HEK293 (cell line): ENCODE results near the gene CYP24A1.

Source experiments
- CTCF ChIA-PET: fragments of 350-600 bp; formaldehyde crosslinking; extraction: SDS; loops from one replicate; lab custom pipeline; 2021; ENCODE audit warnings: antibody characterized with exemption; lab: Yijun Ruan, JAX
- POLR2A ChIA-PET: fragments of 300-600 bp; formaldehyde crosslinking; extraction: SDS; loops from one replicate; lab custom pipeline; 2020; ENCODE audit warnings: antibody characterized with exemption, inconsistent platforms; lab: Yijun Ruan, JAX
- H3K27ac ChIP-seq: fragments of 200-500 bp; sonication (Bioruptor generic); 2 replicates; pipeline ENCODE4 v1.5.1; 2014; ENCODE audit warnings: low read depth, low read length, control low read depth, inconsistent platforms; ENCODE audit errors: extremely low read depth
- H3K36me3 ChIP-seq, 2 experiments: fragments of 200-500 bp in 1 of 2; sonication (Bioruptor generic) in 1 of 2; 1 replicate in 1 of 2; 2 replicates in 1 of 2; pipeline ENCODE4 v1.5.1; 2014 to 2017; ENCODE audit warnings: inconsistent platforms in 2 of 2, low read length in 2 of 2; ENCODE audit not compliant: control insufficient read depth in 2 of 2, insufficient read depth in 1 of 2
- H3K4me1 ChIP-seq: fragments of 200-500 bp; sonication (Bioruptor generic); 2 replicates; pipeline ENCODE4 v1.5.1; 2014; ENCODE audit warnings: mild to moderate bottlenecking, low read length, inconsistent platforms; ENCODE audit not compliant: control insufficient read depth, insufficient read depth
- H3K4me3 ChIP-seq: 2 replicates; pipeline ENCODE4 v1.5.1; 2011; ENCODE audit warnings: low read depth, mild to moderate bottlenecking, control low read depth, low read length, moderate library complexity
- H3K9me3 ChIP-seq: fragments of 200-500 bp; sonication (Bioruptor generic); 2 replicates; pipeline ENCODE4 v1.5.1; 2014; ENCODE audit warnings: low read depth, low read length, inconsistent platforms; ENCODE audit not compliant: control insufficient read depth, insufficient read depth
- EGR2 ChIP-seq: fragments of 450-650 bp; formaldehyde crosslinking; IDR thresholded peaks from 2 replicates; pipeline ENCODE4 v1.5.1; 2016; ENCODE audit warnings: low read depth, missing biosample characterization, missing genetic modification characterization
- KLF1 ChIP-seq: fragments of 450-650 bp; formaldehyde crosslinking; IDR thresholded peaks from 2 replicates; pipeline ENCODE4 v1.5.1; 2016; ENCODE audit warnings: missing biosample characterization, missing genetic modification characterization
- KLF10 ChIP-seq: fragments of 450-650 bp; IDR thresholded peaks from 2 replicates; pipeline ENCODE4 v1.5.1; 2018; ENCODE audit warnings: missing biosample characterization, mild to moderate bottlenecking, missing genetic modification characterization
- KLF7 ChIP-seq: fragments of 450-650 bp; formaldehyde crosslinking; IDR thresholded peaks from 2 replicates; pipeline ENCODE4 v1.5.1; 2016; ENCODE audit warnings: missing biosample characterization, missing genetic modification characterization, borderline replicate concordance
- PRDM1 ChIP-seq: fragments of 450-650 bp; formaldehyde crosslinking; IDR thresholded peaks from 2 replicates; pipeline ENCODE4; 2016; ENCODE audit warnings: missing biosample characterization, missing genetic modification characterization
- ZBTB20 ChIP-seq: fragments of 450-650 bp; formaldehyde crosslinking; IDR thresholded peaks from 2 replicates; pipeline ENCODE4 v1.5.1; 2016; ENCODE audit warnings: missing biosample characterization, missing genetic modification characterization
- ZBTB8A ChIP-seq: fragments of 450-650 bp; formaldehyde crosslinking; IDR thresholded peaks from 2 replicates; pipeline ENCODE4 v1.5.1; 2016; ENCODE audit warnings: missing biosample characterization, missing genetic modification characterization
- ZFHX2 ChIP-seq: fragments of 450-650 bp; formaldehyde crosslinking; conservative IDR thresholded peaks from 2 replicates; pipeline ENCODE4 v1.5.1; 2016; ENCODE audit warnings: missing biosample characterization, missing genetic modification characterization
- ZNF114 ChIP-seq: fragments of 450-650 bp; formaldehyde crosslinking; IDR thresholded peaks from 2 replicates; pipeline ENCODE4 v1.5.0; 2017; ENCODE audit warnings: missing biosample characterization, missing genetic modification characterization
- ZNF157 ChIP-seq: fragments of 450-650 bp; formaldehyde crosslinking; IDR thresholded peaks from 2 replicates; pipeline ENCODE4 v1.5.1; 2016; ENCODE audit warnings: missing biosample characterization, missing genetic modification characterization
- ZNF24 ChIP-seq: fragments of 450-650 bp; formaldehyde crosslinking; IDR thresholded peaks from 2 replicates; pipeline ENCODE4 v1.5.1; 2016; ENCODE audit warnings: missing biosample characterization, missing genetic modification characterization
- ZNF391 ChIP-seq: fragments of 450-650 bp; formaldehyde crosslinking; IDR thresholded peaks from 2 replicates; pipeline ENCODE4 v1.5.1; 2016; ENCODE audit warnings: low read depth, missing biosample characterization, missing genetic modification characterization, borderline replicate concordance
- ZNF423 ChIP-seq: fragments of 450-650 bp; formaldehyde crosslinking; IDR thresholded peaks from 2 replicates; pipeline ENCODE4 v1.5.1; 2016; ENCODE audit warnings: missing biosample characterization, missing genetic modification characterization
- ZNF664 ChIP-seq: fragments of 450-650 bp; formaldehyde crosslinking; IDR thresholded peaks from 2 replicates; pipeline ENCODE4 v1.5.1; 2016; ENCODE audit warnings: missing biosample characterization, missing genetic modification characterization
- TF ChIP-seq, protein P1 (sequence below): fragments of 450-650 bp; formaldehyde crosslinking; IDR thresholded peaks from 2 replicates; pipeline ENCODE4; 2016; ENCODE audit warnings: missing biosample characterization, missing genetic modification characterization
- TF ChIP-seq, protein P2 (sequence below): fragments of 450-650 bp; formaldehyde crosslinking; IDR thresholded peaks from 2 replicates; pipeline ENCODE4 v1.5.1; 2016; ENCODE audit warnings: missing biosample characterization, missing genetic modification characterization
- TF ChIP-seq, protein P3 (sequence below): fragments of 450-650 bp; formaldehyde crosslinking; IDR thresholded peaks from 2 replicates; pipeline ENCODE4 v1.5.1; 2016; ENCODE audit warnings: missing biosample characterization, missing genetic modification characterization
- TF ChIP-seq, protein P4 (sequence below): fragments of 450-650 bp; formaldehyde crosslinking; IDR thresholded peaks from 2 replicates; pipeline ENCODE4 v1.5.1; 2016; ENCODE audit warnings: missing biosample characterization, missing genetic modification characterization, borderline replicate concordance
- TF ChIP-seq, protein P5 (sequence below): fragments of 450-650 bp; formaldehyde crosslinking; IDR thresholded peaks from 2 replicates; pipeline ENCODE4 v1.5.1; 2016; ENCODE audit warnings: missing biosample characterization, missing genetic modification characterization

Gene CYP24A1

DNA sequence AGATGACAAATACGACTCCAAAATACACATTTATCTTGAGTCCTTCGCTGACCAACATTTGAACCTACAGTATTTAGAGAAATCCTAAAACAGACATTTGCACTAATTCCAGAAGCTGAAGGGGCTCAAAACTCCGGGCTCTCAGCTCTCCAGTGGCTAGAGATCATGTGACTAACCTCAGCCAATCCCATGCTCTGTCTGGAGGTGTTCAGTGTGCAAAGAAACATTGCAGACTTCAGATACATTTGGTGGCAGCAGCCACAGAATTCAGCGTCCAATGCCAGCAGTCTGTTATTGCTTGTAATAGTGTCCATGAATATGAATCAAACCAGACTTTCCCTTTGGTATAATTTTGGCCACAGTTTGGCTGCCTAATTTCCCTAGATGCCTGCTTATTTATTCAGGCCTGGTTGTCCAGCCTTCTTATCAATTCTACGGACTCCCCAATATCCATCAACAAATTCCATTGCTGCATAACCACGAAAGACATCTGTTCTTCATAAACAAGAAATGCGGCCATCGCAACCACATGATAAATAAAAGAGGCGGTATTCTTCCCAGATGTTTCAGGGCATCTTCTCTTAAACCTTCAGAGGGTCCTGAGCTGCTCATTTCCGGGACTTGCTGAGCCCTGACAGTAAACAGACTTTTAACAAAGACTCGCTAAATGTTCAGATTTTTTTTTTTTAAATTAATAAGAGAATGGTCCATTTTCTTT is 14.5 kb upstream of the CYP24A1 start:
- Histone ChIP-seq H3K4me1 (no peaks in the 10 kb centered on the region), H3K36me3 (no peaks in the 10 kb centered on the region), H3K9me3 (no peaks in the 10 kb centered on the region), H3K27ac (no peak overlapping the region), H3K4me3 (no peak overlapping the region)
- POLR2A ChIA-PET: no interaction called here
- CTCF ChIA-PET: interaction anchor here (0.7 to 1.9 kb wide), 6 partner anchors 9 to 460 kb away, joined by 3 to 6 read pairs (median 4); no protein-coding TSS in a partner anchor
- no peak for TF ChIP-seq ZNF24 (tag by site-specific recombination)

DNA sequence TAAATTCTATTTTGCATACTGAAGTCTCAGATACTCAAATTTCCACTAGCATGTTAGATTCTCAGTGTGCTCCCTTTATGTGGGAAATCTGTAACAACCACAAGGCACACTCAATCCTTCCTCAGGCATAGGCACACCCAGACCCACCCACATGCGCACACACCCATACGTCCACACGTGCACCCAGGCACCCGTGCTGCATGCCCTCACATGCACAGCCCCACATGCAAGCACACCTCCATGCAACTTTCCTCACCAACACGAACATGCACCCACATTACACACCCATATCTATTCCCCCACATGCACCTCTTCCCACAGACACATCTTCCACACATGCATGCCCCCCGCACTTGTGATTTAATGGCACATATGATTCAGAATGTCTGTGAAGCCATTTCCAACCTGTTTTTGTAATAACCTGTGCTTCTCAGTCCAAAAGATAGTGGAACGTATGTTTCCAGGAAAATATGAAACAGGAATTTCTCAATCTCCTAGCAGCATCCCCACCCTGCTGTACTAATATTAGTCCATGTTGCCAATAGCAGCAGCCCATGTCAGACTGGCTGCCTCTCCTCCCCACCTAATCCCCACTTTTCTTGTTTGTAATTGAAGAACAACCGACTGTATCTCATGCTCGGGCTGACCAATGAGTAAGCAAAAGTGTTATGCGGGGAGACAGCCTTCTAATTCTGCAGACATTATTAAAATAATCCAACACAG is 11.3 kb upstream of the CYP24A1 start:
- CTCF ChIA-PET: interaction anchor here (2.3 to 6.0 kb wide), 2 partner anchors 15 to 81 kb away, joined by 9 to 23 read pairs; no protein-coding TSS in a partner anchor
- TF ChIP-seq, protein P1, sequence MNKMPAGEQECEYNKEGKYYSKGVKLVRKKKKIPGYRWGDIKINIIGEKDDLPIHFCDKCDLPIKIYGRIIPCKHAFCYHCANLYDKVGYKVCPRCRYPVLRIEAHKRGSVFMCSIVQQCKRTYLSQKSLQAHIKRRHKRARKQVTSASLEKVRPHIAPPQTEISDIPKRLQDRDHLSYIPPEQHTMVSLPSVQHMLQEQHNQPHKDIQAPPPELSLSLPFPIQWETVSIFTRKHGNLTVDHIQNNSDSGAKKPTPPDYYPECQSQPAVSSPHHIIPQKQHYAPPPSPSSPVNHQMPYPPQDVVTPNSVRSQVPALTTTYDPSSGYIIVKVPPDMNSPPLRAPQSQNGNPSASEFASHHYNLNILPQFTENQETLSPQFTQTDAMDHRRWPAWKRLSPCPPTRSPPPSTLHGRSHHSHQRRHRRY (tag by site-specific recombination): no peak
- peak; percentile 59; the same call in 1 of the 2 replicates for TF ChIP-seq EGR2
- TF ChIP-seq KLF1: 0 out of 2 replicates have a peak, but pooled peaks have one; percentile 16
- peak; percentile 68 for TF ChIP-seq ZFHX2
- peak; percentile 92 for TF ChIP-seq ZNF157

DNA sequence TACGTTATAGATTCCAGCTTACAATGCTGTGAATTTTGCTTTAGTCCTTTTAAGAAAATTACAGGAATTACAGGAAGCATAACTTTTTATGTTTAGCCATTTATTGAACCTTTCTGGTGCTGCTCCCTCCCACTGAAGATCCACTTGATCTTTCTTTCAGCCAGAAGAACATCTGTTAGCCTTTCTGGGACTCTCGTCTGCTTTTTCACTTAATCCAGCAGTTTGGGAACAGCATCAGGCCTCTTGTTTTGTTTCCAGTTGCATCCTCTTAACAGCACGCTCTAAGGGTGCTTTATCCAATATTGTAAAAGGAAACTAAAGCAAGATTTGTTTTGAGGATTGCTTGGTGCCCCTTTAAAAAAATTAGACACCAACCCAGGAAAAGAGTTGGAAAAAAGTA is 10.3 kb upstream of the CYP24A1 start:
- POLR2A ChIA-PET: no interaction called here
- Histone ChIP-seq H3K4me1 (no peaks in the 10 kb centered on the region), H3K4me3 (no peak overlapping the region)
- no peak for TF ChIP-seq PRDM1 (tag by site-specific recombination)
- TF ChIP-seq, protein P2, sequence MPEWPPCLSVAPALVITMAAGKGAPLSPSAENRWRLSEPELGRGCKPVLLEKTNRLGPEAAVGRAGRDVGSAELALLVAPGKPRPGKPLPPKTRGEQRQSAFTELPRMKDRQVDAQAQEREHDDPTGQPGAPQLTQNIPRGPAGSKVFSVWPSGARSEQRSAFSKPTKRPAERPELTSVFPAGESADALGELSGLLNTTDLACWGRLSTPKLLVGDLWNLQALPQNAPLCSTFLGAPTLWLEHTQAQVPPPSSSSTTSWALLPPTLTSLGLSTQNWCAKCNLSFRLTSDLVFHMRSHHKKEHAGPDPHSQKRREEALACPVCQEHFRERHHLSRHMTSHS: no peak
- TF ChIP-seq, all 188 proteins: peak for 0
- H3K9me3 ChIP-seq: no peaks in the 10 kb centered on the region
- CTCF ChIA-PET: interaction anchor here (1.0 to 6.0 kb wide), 2 partner anchors 16 to 87 kb away, joined by 6 to 23 read pairs; no protein-coding TSS in a partner anchor
- H3K27ac ChIP-seq: no peak overlapping the region
- H3K36me3 ChIP-seq: no peaks in the 10 kb centered on the region

More for the DNA sequence above, 11.3 kb upstream of the CYP24A1 start:
- Histone ChIP-seq H3K36me3 (no peaks in the 10 kb centered on the region), H3K9me3 (no peaks in the 10 kb centered on the region), H3K4me1 (no peaks in the 10 kb centered on the region), H3K27ac (no peak overlapping the region), H3K4me3 (no peak overlapping the region)
- POLR2A ChIA-PET: no interaction called here

DNA sequence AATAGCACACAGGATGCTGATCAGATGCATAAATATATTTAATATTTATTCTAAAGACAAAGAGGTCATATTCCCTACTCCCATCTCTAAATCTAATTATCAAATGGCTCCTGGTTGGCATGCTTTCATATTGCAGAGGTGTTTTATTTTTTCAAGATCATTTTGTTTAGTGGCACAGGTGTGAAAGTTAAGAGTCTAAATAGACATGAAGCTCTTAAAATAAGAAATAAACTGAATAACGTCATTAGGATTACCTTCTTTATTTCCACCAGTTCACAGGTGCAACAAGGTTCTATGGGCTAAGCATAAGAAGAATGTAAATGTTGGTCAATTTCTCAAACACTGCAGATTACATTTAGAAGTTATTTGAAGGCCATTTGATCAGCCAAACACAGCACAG is 7.1 kb upstream of the CYP24A1 start:
- POLR2A ChIA-PET: no interaction called here
- H3K36me3 ChIP-seq: no peaks in the 10 kb centered on the region
- H3K4me3 ChIP-seq: no peak overlapping the region
- no peaks in the 10 kb centered on the region for H3K9me3 ChIP-seq
- no peaks in the 10 kb centered on the region for H3K4me1 ChIP-seq
- H3K27ac ChIP-seq: no peak overlapping the region
- CTCF ChIA-PET: interaction anchor here (0.7 to 6.0 kb wide), 3 partner anchors 19 to 520 kb away, joined by 3 to 23 read pairs (median 12); no protein-coding TSS in a partner anchor
- no peak for TF ChIP-seq ZNF114
- TF ChIP-seq, protein P3, sequence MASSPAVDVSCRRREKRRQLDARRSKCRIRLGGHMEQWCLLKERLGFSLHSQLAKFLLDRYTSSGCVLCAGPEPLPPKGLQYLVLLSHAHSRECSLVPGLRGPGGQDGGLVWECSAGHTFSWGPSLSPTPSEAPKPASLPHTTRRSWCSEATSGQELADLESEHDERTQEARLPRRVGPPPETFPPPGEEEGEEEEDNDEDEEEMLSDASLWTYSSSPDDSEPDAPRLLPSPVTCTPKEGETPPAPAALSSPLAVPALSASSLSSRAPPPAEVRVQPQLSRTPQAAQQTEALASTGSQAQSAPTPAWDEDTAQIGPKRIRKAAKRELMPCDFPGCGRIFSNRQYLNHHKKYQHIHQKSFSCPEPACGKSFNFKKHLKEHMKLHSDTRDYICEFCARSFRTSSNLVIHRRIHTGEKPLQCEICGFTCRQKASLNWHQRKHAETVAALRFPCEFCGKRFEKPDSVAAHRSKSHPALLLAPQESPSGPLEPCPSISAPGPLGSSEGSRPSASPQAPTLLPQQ (tag by site-specific recombination): no peak
- no peak for TF ChIP-seq ZBTB8A
- TF ChIP-seq, protein P4, sequence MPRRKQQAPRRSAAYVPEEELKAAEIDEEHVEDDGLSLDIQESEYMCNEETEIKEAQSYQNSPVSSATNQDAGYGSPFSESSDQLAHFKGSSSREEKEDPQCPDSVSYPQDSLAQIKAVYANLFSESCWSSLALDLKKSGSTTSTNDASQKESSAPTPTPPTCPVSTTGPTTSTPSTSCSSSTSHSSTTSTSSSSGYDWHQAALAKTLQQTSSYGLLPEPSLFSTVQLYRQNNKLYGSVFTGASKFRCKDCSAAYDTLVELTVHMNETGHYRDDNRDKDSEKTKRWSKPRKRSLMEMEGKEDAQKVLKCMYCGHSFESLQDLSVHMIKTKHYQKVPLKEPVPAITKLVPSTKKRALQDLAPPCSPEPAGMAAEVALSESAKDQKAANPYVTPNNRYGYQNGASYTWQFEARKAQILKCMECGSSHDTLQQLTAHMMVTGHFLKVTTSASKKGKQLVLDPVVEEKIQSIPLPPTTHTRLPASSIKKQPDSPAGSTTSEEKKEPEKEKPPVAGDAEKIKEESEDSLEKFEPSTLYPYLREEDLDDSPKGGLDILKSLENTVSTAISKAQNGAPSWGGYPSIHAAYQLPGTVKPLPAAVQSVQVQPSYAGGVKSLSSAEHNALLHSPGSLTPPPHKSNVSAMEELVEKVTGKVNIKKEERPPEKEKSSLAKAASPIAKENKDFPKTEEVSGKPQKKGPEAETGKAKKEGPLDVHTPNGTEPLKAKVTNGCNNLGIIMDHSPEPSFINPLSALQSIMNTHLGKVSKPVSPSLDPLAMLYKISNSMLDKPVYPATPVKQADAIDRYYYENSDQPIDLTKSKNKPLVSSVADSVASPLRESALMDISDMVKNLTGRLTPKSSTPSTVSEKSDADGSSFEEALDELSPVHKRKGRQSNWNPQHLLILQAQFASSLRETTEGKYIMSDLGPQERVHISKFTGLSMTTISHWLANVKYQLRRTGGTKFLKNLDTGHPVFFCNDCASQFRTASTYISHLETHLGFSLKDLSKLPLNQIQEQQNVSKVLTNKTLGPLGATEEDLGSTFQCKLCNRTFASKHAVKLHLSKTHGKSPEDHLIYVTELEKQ: no peak
- TF ChIP-seq, protein P5, sequence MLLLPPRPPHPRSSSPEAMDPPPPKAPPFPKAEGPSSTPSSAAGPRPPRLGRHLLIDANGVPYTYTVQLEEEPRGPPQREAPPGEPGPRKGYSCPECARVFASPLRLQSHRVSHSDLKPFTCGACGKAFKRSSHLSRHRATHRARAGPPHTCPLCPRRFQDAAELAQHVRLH (tag by site-specific recombination): no peak
- no peak for TF ChIP-seq ZNF391 (tag by site-specific recombination)
- TF ChIP-seq KLF7: no peak
- no peak for TF ChIP-seq KLF10 (tag by site-specific recombination)
- TF ChIP-seq ZNF664 (tag by site-specific recombination): no peak
- TF ChIP-seq ZNF423 (tag by site-specific recombination): no peak
- TF ChIP-seq ZBTB20 (tag by site-specific recombination): no peak
